H1 (cell line): ENCODE data around the gene RYR3. TPM values are rescaled to one million over a fixed set of nuclear protein-coding genes. Genes with fewer than 3 reads are reported as not detected.

Source experiments
- GTF2F1 ChIP-seq: IDR thresholded peaks from 2 replicates; pipeline ENCODE4 v1.6.1; 2012; ENCODE audit warnings: low read depth, low read length, improper control_type of control experiment, borderline replicate concordance
- MAFK ChIP-seq: IDR thresholded peaks from 2 replicates; pipeline ENCODE4 v1.6.1; 2012; ENCODE audit warnings: low read depth, mild to moderate bottlenecking, improper control_type of control experiment, low read length
- SAP30 ChIP-seq: fragments of 300-600 bp; sonication (generic); IDR thresholded peaks from 2 replicates; pipeline ENCODE4 v1.7.1; 2012; ENCODE audit warnings: low read length, moderate library complexity, mild to moderate bottlenecking, inconsistent platforms; ENCODE audit not compliant: insufficient read depth, insufficient replicate concordance
- ZNF274 ChIP-seq: IDR thresholded peaks from 2 replicates; pipeline ENCODE4 v1.7.0; 2012; ENCODE audit warnings: low read length, borderline replicate concordance; ENCODE audit errors: extremely low read depth
- polyA plus RNA-seq, 7 experiments: library from polyadenylated mRNA; depleted of rRNA in 3 of 7; stranded (reverse) in 5 of 7; unstranded in 2 of 7; fragments of >200 nt in 5 of 7; fragments of 200-250 nt in 2 of 7; gene quantifications; 1 replicate in 5 of 7; 2 replicates in 1 of 7; 4 replicates in 1 of 7; pipeline versions ENCODE4 v1.2.1 to v1.2.3, GENCODE V29; 2011 to 2013; ENCODE audit warnings: missing spikeins in 2 of 7, mixed read lengths in 2 of 7
- total RNA-seq: library from RNA; stranded (reverse); fragmentation: NEBNext Ultra II Directional; extraction: Animal tissue kit (Norgen Biotek cat#: 25700); gene quantifications from 2 replicates; pipeline ENCODE4 v1.2.1, GENCODE V29; 2021
- TF ChIP-seq, protein P1 (sequence below): fragments of 300-600 bp; sonication (generic); IDR thresholded peaks from 2 replicates; pipeline ENCODE4 v1.7.1; 2012; ENCODE audit warnings: low read length, moderate library complexity, mild to moderate bottlenecking, inconsistent platforms; ENCODE audit not compliant: insufficient replicate concordance

Gene RYR3
- total and polyA plus RNA-seq, 2 of the 8 experiments (the other 6 are each of a cell fraction or from before 2014, with no cell fraction given): 0.33 to 3.4 TPM

- TF ChIP-seq, protein P1, sequence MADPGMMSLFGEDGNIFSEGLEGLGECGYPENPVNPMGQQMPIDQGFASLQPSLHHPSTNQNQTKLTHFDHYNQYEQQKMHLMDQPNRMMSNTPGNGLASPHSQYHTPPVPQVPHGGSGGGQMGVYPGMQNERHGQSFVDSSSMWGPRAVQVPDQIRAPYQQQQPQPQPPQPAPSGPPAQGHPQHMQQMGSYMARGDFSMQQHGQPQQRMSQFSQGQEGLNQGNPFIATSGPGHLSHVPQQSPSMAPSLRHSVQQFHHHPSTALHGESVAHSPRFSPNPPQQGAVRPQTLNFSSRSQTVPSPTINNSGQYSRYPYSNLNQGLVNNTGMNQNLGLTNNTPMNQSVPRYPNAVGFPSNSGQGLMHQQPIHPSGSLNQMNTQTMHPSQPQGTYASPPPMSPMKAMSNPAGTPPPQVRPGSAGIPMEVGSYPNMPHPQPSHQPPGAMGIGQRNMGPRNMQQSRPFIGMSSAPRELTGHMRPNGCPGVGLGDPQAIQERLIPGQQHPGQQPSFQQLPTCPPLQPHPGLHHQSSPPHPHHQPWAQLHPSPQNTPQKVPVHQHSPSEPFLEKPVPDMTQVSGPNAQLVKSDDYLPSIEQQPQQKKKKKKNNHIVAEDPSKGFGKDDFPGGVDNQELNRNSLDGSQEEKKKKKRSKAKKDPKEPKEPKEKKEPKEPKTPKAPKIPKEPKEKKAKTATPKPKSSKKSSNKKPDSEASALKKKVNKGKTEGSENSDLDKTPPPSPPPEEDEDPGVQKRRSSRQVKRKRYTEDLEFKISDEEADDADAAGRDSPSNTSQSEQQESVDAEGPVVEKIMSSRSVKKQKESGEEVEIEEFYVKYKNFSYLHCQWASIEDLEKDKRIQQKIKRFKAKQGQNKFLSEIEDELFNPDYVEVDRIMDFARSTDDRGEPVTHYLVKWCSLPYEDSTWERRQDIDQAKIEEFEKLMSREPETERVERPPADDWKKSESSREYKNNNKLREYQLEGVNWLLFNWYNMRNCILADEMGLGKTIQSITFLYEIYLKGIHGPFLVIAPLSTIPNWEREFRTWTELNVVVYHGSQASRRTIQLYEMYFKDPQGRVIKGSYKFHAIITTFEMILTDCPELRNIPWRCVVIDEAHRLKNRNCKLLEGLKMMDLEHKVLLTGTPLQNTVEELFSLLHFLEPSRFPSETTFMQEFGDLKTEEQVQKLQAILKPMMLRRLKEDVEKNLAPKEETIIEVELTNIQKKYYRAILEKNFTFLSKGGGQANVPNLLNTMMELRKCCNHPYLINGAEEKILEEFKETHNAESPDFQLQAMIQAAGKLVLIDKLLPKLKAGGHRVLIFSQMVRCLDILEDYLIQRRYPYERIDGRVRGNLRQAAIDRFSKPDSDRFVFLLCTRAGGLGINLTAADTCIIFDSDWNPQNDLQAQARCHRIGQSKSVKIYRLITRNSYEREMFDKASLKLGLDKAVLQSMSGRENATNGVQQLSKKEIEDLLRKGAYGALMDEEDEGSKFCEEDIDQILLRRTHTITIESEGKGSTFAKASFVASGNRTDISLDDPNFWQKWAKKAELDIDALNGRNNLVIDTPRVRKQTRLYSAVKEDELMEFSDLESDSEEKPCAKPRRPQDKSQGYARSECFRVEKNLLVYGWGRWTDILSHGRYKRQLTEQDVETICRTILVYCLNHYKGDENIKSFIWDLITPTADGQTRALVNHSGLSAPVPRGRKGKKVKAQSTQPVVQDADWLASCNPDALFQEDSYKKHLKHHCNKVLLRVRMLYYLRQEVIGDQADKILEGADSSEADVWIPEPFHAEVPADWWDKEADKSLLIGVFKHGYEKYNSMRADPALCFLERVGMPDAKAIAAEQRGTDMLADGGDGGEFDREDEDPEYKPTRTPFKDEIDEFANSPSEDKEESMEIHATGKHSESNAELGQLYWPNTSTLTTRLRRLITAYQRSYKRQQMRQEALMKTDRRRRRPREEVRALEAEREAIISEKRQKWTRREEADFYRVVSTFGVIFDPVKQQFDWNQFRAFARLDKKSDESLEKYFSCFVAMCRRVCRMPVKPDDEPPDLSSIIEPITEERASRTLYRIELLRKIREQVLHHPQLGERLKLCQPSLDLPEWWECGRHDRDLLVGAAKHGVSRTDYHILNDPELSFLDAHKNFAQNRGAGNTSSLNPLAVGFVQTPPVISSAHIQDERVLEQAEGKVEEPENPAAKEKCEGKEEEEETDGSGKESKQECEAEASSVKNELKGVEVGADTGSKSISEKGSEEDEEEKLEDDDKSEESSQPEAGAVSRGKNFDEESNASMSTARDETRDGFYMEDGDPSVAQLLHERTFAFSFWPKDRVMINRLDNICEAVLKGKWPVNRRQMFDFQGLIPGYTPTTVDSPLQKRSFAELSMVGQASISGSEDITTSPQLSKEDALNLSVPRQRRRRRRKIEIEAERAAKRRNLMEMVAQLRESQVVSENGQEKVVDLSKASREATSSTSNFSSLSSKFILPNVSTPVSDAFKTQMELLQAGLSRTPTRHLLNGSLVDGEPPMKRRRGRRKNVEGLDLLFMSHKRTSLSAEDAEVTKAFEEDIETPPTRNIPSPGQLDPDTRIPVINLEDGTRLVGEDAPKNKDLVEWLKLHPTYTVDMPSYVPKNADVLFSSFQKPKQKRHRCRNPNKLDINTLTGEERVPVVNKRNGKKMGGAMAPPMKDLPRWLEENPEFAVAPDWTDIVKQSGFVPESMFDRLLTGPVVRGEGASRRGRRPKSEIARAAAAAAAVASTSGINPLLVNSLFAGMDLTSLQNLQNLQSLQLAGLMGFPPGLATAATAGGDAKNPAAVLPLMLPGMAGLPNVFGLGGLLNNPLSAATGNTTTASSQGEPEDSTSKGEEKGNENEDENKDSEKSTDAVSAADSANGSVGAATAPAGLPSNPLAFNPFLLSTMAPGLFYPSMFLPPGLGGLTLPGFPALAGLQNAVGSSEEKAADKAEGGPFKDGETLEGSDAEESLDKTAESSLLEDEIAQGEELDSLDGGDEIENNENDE: no peak
- no peak for TF ChIP-seq SAP30
- TF ChIP-seq ZNF274: no peak
- TF ChIP-seq MAFK: no peak
- no peak for TF ChIP-seq GTF2F1
These were observed 4.3 kb downstream of the RYR3 start (continued) for GRCh38 chr15:33315044-33315443.
